KMS-11 (cell line): ENCODE measurements around the gene NTF3.

Source experiments
- H2AFZ ChIP-seq: fragments of 200-600 bp; sonication (generic); 2 replicates; pipeline ENCODE4 v1.6.1; 2016; ENCODE audit warnings: antibody characterized with exemption, mixed run types, low read depth
- H3K27ac ChIP-seq: fragments of 200-600 bp; sonication (generic); 2 replicates; pipeline ENCODE4 v1.6.1; 2016; ENCODE audit warnings: mild to moderate bottlenecking, mixed run types
- H3K27me3 ChIP-seq: fragments of 200-600 bp; sonication (generic); 2 replicates; pipeline ENCODE4 v1.6.1; 2017; ENCODE audit warnings: mild to moderate bottlenecking, low read depth, mixed run types, moderate library complexity; ENCODE audit not compliant: insufficient read depth
- H3K36me3 ChIP-seq: fragments of 200-600 bp; sonication (generic); 2 replicates; pipeline ENCODE4 v1.6.1; 2017; ENCODE audit warnings: mild to moderate bottlenecking, mixed run types; ENCODE audit not compliant: insufficient read depth
- H3K4me1 ChIP-seq: fragments of 200-600 bp; sonication (generic); 2 replicates; pipeline ENCODE4 v1.6.1; 2016; ENCODE audit warnings: mild to moderate bottlenecking, low read depth, mixed run types; ENCODE audit not compliant: poor library complexity, severe bottlenecking
- H3K4me2 ChIP-seq: fragments of 200-600 bp; sonication (generic); 2 replicates; pipeline ENCODE4 v1.7.0; 2016; ENCODE audit warnings: mild to moderate bottlenecking, mixed run types
- H3K4me3 ChIP-seq: fragments of 200-600 bp; sonication (generic); IDR thresholded peaks from 2 replicates; pipeline ENCODE4 v1.6.1; 2017; ENCODE audit warnings: low read depth, low read length, mixed read lengths; ENCODE audit not compliant: insufficient read depth
- H3K79me2 ChIP-seq: fragments of 200-600 bp; sonication (generic); 2 replicates; pipeline ENCODE4 v1.6.1; 2016; ENCODE audit warnings: low read depth, mixed run types; ENCODE audit not compliant: insufficient read depth
- H3K9ac ChIP-seq: fragments of 200-600 bp; sonication (generic); 2 replicates; pipeline ENCODE4 v1.6.1; 2016; ENCODE audit warnings: mild to moderate bottlenecking, mixed run types
- H4K20me1 ChIP-seq: fragments of 200-600 bp; sonication (generic); 2 replicates; pipeline ENCODE4 v1.6.1; 2016; ENCODE audit warnings: mild to moderate bottlenecking, mixed run types; ENCODE audit not compliant: insufficient read depth
- TF ChIP-seq, protein P1 (sequence below): fragments of 200-600 bp; sonication (generic); conservative IDR thresholded peaks from 2 replicates; pipeline ENCODE4 v1.6.1; 2017; ENCODE audit warnings: low read depth, mild to moderate bottlenecking, antibody characterized with exemption, low read length, moderate library complexity, mixed read lengths

Gene NTF3

DNA sequence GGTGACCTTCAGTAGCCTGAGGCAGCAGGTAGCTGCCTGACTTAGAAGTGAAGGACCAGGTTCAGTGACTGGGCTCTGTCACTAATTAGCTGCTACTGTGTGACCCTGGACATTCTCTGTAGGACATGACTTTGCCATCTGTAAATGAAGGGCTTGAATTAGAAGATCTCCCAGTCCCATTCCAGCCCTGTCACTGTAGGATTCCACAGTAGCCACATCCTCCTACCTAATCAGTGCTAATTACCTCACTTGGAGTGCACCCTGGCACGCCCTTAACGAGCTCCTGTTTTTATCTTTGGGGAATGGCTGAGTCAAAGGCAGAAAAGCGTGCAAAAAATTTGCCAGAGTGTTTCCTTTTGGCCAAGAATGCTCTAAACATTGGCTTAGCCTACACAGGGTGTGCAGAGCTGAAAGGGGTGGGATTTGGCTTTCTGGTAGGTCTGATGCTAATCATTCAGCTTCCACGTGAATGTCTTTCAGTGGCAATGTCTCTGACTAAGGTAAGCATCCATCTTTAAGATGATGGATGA is 6.8 kb downstream of the NTF3 start:
- Histone ChIP-seq H3K4me2 (no peak overlapping the region), H4K20me1 (no peaks in the 10 kb centered on the region), H3K27ac (no peak overlapping the region), H3K36me3 (no peaks in the 10 kb centered on the region), H3K9ac (no peak overlapping the region), H3K27me3 (no peaks in the 10 kb centered on the region), H2AFZ (no peak overlapping the region), H3K79me2 (no peaks in the 10 kb centered on the region), H3K4me3 (no peak overlapping the region), H3K4me1 (no peaks in the 10 kb centered on the region)
- TF ChIP-seq, protein P1, sequence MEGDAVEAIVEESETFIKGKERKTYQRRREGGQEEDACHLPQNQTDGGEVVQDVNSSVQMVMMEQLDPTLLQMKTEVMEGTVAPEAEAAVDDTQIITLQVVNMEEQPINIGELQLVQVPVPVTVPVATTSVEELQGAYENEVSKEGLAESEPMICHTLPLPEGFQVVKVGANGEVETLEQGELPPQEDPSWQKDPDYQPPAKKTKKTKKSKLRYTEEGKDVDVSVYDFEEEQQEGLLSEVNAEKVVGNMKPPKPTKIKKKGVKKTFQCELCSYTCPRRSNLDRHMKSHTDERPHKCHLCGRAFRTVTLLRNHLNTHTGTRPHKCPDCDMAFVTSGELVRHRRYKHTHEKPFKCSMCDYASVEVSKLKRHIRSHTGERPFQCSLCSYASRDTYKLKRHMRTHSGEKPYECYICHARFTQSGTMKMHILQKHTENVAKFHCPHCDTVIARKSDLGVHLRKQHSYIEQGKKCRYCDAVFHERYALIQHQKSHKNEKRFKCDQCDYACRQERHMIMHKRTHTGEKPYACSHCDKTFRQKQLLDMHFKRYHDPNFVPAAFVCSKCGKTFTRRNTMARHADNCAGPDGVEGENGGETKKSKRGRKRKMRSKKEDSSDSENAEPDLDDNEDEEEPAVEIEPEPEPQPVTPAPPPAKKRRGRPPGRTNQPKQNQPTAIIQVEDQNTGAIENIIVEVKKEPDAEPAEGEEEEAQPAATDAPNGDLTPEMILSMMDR: no peak

DNA sequence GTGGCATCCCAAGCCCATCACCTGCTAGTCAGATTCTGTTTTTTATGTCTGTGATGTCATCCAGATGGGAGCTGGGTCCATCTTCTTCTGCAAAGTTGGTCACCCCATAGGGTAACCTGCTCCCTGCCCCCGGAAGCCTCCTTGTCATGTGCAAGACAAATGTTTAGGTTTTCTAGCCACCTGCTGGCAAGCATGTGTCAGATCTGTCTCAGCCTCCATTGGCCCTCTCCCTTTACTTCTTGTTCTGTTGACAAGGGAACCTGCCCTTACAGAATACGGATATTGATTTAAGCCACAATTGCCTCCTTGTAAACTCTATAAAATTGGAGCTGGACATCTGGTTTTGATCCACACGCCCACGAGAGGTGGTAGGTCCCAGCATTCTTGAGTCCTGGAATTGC is 7.5 kb downstream of the NTF3 start:
- no peak overlapping the region for H3K4me3 ChIP-seq
- H3K79me2 ChIP-seq: no peaks in the 10 kb centered on the region
- no peak overlapping the region for H3K27ac ChIP-seq
- H3K4me1 ChIP-seq: no peaks in the 10 kb centered on the region
- TF ChIP-seq, protein P1: no peak
- H2AFZ ChIP-seq: no peak overlapping the region
- no peaks in the 10 kb centered on the region for H3K27me3 ChIP-seq
- H4K20me1 ChIP-seq: no peaks in the 10 kb centered on the region
- H3K9ac ChIP-seq: no peak overlapping the region
- no peak overlapping the region for H3K4me2 ChIP-seq
- H3K36me3 ChIP-seq: no peaks in the 10 kb centered on the region

DNA sequence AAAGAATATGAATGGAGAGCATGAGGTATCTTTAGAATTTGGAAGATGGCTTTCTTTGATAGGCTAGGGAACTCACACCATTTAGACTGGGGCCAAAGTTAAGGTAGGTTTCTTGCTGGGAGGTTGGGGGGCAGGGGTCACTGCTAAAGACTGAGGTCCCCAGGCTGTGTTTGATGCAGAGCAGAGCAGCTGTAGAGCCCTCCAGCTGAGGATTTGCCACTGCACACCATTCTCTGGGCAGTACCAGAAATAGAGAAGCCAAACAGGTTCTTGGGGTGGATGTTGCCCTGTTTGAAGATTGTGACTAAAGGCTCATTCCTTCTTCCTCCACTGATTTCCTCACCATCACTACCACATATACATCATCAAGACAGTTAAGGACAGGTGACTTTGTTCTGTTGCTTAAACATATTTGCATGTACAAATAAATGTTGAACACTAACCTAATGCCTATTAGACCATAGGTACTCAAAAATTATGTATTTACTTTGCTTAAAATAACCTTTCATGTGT is 7.9 kb downstream of the NTF3 start:
- no peak overlapping the region for H3K4me3 ChIP-seq
- H3K4me1 ChIP-seq: no peaks in the 10 kb centered on the region
- no peaks in the 10 kb centered on the region for H4K20me1 ChIP-seq
- no peak overlapping the region for H3K4me2 ChIP-seq
- no peaks in the 10 kb centered on the region for H3K79me2 ChIP-seq
- no peak overlapping the region for H3K9ac ChIP-seq
- no peak overlapping the region for H3K27ac ChIP-seq
- no peaks in the 10 kb centered on the region for H3K36me3 ChIP-seq
- no peaks in the 10 kb centered on the region for H3K27me3 ChIP-seq
- TF ChIP-seq, protein P1: no peak
- H2AFZ ChIP-seq: no peak overlapping the region

DNA sequence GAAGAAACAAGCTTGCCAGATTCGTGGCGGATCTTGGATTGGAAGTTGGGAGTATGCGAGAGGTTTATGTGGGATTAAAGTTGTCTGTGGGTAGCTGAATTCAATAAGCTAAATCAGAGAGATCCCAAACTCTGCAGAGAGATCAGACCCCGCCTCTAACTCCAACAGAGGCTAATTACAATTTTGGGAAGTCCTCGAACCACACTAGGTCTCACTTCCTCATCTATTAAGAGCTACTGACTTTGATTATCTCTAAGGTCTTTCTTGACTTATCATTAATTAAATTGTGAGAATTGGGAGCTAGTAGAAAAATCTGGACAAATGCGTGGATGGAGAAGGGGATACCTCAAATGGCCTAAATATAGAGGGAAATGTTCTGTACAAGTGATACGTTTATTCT is 9.1 kb downstream of the NTF3 start:
- Histone ChIP-seq H4K20me1 (no peaks in the 10 kb centered on the region), H3K4me2 (no peak overlapping the region), H2AFZ (no peak overlapping the region), H3K27ac (no peak overlapping the region), H3K27me3 (no peaks in the 10 kb centered on the region), H3K79me2 (no peaks in the 10 kb centered on the region), H3K36me3 (no peaks in the 10 kb centered on the region), H3K4me1 (no peaks in the 10 kb centered on the region), H3K4me3 (no peak overlapping the region), H3K9ac (no peak overlapping the region)
- TF ChIP-seq, protein P1: no peak
